HG02571 (cell line): ENCODE measurements around the gene LTB.
A peak's percentile ranks its signal among the peaks of the same experiment; 100 is the strongest.

Source experiments
- ATAC-seq: cut with Tn5 transposase; IDR thresholded peaks from one replicate; pipeline ENCODE4 v1.9.1; 2021; ENCODE audit warnings: mild to moderate bottlenecking, moderate library complexity; ENCODE audit not compliant: unreplicated experiment

LTB gene

DNA sequence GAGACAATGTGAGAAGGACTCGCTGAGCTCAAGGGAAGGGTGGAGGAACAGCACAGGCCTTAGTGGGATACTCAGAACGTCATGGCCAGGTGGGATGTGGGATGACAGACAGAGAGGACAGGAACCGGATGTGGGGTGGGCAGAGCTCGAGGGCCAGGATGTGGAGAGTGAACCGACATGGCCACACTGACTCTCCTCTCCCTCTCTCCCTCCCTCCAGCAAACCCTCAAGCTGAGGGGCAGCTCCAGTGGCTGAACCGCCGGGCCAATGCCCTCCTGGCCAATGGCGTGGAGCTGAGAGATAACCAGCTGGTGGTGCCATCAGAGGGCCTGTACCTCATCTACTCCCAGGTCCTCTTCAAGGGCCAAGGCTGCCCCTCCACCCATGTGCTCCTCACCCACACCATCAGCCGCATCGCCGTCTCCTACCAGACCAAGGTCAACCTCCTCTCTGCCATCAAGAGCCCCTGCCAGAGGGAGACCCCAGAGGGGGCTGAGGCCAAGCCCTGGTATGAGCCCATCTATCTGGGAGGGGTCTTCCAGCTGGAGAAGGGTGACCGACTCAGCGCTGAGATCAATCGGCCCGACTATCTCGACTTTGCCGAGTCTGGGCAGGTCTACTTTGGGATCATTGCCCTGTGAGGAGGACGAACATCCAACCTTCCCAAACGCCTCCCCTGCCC, 5.2 kb downstream of the LTB start:
- ATAC-seq = no peak

DNA sequence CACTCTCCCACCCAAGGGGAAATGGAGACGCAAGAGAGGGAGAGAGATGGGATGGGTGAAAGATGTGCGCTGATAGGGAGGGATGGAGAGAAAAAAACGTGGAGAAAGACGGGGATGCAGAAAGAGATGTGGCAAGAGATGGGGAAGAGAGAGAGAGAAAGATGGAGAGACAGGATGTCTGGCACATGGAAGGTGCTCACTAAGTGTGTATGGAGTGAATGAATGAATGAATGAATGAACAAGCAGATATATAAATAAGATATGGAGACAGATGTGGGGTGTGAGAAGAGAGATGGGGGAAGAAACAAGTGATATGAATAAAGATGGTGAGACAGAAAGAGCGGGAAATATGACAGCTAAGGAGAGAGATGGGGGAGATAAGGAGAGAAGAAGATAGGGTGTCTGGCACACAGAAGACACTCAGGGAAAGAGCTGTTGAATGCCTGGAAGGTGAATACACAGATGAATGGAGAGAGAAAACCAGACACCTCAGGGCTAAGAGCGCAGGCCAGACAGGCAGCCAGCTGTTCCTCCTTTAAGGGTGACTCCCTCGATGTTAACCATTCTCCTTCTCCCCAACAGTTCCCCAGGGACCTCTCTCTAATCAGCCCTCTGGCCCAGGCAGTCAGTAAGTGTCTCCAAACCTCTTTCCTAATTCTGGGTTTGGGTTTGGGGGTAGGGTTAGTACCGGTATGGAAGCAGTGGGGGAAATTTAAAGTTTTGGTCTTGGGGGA, 6.1 kb downstream of the LTB start:
- no peak for ATAC-seq

- no peak for ATAC-seq
These were observed 6.8 kb downstream of the LTB start, which contains the start of gene TNF for GRCh38 chr6:31575335-31575901. TNF (plus strand) TSS chr6:31575565; CDS start chr6:31575742, 177 bp downstream.

DNA sequence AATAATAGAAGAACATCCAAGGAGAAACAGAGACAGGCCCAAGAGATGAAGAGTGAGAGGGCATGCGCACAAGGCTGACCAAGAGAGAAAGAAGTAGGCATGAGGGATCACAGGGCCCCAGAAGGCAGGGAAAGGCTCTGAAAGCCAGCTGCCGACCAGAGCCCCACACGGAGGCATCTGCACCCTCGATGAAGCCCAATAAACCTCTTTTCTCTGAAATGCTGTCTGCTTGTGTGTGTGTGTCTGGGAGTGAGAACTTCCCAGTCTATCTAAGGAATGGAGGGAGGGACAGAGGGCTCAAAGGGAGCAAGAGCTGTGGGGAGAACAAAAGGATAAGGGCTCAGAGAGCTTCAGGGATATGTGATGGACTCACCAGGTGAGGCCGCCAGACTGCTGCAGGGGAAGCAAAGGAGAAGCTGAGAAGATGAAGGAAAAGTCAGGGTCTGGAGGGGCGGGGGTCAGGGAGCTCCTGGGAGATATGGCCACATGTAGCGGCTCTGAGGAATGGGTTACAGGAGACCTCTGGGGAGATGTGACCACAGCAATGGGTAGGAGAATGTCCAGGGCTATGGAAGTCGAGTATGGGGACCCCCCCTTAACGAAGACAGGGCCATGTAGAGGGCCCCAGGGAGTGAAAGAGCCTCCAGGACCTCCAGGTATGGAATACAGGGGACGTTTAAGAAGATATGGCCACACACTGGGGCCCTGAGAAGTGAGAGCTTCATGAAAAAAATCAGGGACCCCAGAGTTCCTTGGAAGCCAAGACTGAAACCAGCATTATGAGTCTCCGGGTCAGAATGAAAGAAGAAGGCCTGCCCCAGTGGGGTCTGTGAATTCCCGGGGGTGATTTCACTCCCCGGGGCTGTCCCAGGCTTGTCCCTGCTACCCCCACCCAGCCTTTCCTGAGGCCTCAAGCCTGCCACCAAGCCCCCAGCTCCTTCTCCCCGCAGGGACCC, 7.8 kb downstream of the LTB start:
- no peak for ATAC-seq

- ATAC-seq = no peak
These were observed 8.8 kb downstream of the LTB start for GRCh38 chr6:31573239-31574105.

GRCh38 chr6:31572041-31572911, 9.9 kb downstream of the LTB start, which contains the start of gene LTA:
LTA (plus strand) TSS chr6:31572289; CDS start chr6:31572743, 454 bp downstream.
- no peak for ATAC-seq

GRCh38 chr6:31569861-31570536, 12.2 kb downstream of the LTB start:
- ATAC-seq = no peak

GRCh38 chr6:31568537-31568961, 13.7 kb downstream of the LTB start:
- peak; percentile 57 for ATAC-seq

DNA sequence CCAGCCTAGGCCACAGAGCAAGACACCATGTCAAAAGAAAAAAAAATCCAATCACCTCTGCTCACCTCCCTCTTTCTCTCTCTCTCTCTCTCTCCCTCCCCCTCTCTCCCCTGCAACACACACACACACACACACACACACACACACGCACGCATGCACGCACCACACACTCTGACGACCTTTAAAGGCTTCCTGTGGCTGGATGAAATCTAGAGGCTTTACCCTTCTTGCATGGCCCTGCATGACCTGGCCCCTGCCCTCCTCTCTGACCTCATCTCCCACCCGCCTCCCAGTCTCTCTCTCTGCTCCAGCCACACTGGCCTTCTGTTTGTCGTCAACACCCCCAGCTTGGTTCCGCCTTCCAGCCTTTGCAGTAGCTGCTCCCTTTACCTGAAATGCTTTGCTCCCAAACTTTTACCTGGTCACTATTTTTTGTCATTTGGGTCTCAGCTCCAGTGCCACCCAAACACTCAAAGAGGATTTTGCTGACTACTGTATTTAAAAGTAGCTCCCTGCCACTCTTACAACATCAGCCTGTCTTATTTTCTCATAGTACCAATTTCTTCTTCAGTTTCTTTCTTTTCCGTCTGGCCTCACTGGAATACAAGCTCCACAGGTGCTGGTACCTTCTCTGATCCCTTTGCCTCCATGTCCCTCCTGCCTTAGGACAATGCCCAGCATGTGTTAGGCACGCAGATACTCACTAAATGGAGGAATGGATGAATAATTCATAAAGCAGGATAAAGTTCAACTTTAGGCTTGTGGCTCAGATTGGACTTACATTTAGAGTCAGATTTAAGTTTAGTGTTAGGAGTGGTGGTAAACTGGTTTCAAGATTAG, 14.5 kb downstream of the LTB start:
- ATAC-seq = no peak

DNA sequence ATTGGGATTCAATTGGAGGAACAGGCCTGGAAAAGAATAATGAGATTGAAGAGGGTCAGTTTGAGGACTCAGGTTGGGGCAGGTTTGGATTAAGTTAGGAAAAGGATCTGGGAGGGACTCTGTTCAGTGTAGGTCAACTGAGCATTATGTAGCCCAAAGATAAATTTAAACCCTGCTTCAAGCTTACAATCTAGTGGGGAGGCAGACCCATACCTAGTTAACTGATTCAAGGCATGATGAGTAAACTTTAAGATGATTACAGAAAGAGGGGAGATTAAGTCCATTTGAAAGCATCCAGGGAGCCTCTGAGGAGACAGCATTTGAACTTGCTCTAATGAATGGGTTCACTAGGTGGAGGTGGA, 21.5 kb downstream of the LTB start:
- no peak for ATAC-seq

DNA sequence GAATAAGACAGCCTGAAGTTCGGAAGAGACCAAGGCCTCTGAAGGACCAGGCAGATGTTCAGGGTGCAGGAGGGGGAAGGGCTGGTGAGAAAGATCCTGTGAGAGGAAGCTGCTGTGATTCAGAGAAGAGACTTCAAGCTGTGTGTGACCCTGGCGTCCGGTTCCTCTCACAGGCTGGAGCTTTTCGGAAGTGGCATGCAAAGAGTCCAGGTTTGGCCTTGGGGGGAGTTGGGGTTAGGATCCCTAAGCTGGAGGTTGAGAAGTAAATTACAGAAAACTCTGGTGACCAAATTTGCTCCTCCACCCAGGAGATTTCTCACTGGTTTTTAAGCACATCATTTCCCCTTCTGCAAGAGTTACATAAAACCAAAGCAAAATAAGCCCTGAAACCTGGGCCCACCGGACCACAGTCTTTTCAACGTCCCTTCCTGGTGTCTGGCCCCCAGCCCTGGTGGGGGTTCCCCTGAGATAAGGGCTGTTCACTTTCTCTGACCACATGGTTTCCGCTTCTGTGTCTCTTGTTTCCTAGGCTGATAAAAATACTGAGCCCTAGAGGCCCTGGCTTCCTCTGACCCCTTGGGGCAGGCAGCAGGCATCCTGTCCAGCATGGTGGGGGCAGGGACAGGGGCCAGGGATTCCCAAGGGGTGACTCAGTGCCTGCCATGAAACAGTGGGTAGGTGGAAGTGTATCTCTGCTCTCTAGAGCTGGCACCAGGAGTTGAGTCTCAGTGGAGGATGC, 22.1 kb downstream of the LTB start:
- ATAC-seq = no peak

DNA sequence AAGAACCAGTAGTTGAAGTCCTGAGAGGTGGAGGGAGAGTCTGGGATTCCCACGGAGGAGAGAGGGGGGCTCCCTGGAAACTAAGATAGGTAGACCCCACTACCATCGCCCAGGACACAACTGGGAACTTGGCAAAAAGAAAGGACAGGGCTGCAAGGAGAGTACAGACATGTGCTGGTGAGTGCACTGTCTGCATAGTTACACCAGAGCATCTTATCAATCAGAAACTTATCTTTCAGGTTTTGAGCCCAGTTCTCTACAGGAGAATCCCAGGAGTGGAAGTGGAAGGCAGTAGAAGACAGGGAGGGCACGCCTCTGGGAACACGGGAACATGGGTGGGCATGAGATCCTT, 22.6 kb downstream of the LTB start:
- no peak for ATAC-seq

- ATAC-seq = no peak
These were observed 23.4 kb downstream of the LTB start for GRCh38 chr6:31558631-31559500.

DNA sequence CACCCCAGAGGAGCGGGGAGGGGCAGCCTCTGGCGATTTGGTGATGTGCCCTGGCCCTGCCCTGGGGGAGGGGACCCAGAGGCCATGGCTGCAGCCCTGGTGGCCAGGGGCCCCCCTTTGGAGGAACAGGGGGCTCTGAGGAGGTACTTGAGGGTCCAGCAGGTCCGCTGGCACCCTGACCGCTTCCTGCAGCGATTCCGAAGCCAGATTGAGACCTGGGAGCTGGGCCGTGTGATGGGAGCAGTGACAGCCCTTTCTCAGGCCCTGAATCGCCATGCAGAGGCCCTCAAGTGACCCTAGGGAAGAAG, 24.0 kb downstream of the LTB start:
- ATAC-seq = no peak

GRCh38 chr6:31557443-31558317, 24.5 kb downstream of the LTB start:
- no peak for ATAC-seq
